KMS-11 (cell line): ENCODE measurements around the gene EML6.

ENCODE experiments used
- H2AFZ ChIP-seq: fragments of 200-600 bp; sonication (generic); 2 replicates; pipeline ENCODE4 v1.6.1; 2016; ENCODE audit warnings: antibody characterized with exemption, mixed run types, low read depth
- H3K27ac ChIP-seq: fragments of 200-600 bp; sonication (generic); 2 replicates; pipeline ENCODE4 v1.6.1; 2016; ENCODE audit warnings: mild to moderate bottlenecking, mixed run types
- H3K27me3 ChIP-seq: fragments of 200-600 bp; sonication (generic); 2 replicates; pipeline ENCODE4 v1.6.1; 2017; ENCODE audit warnings: mild to moderate bottlenecking, low read depth, mixed run types, moderate library complexity; ENCODE audit not compliant: insufficient read depth
- H3K36me3 ChIP-seq: fragments of 200-600 bp; sonication (generic); 2 replicates; pipeline ENCODE4 v1.6.1; 2017; ENCODE audit warnings: mild to moderate bottlenecking, mixed run types; ENCODE audit not compliant: insufficient read depth
- H3K4me1 ChIP-seq: fragments of 200-600 bp; sonication (generic); 2 replicates; pipeline ENCODE4 v1.6.1; 2016; ENCODE audit warnings: mild to moderate bottlenecking, low read depth, mixed run types; ENCODE audit not compliant: poor library complexity, severe bottlenecking
- H3K4me2 ChIP-seq: fragments of 200-600 bp; sonication (generic); 2 replicates; pipeline ENCODE4 v1.7.0; 2016; ENCODE audit warnings: mild to moderate bottlenecking, mixed run types
- H3K4me3 ChIP-seq: fragments of 200-600 bp; sonication (generic); IDR thresholded peaks from 2 replicates; pipeline ENCODE4 v1.6.1; 2017; ENCODE audit warnings: low read depth, low read length, mixed read lengths; ENCODE audit not compliant: insufficient read depth
- H3K79me2 ChIP-seq: fragments of 200-600 bp; sonication (generic); 2 replicates; pipeline ENCODE4 v1.6.1; 2016; ENCODE audit warnings: low read depth, mixed run types; ENCODE audit not compliant: insufficient read depth
- H3K9ac ChIP-seq: fragments of 200-600 bp; sonication (generic); 2 replicates; pipeline ENCODE4 v1.6.1; 2016; ENCODE audit warnings: mild to moderate bottlenecking, mixed run types
- H4K20me1 ChIP-seq: fragments of 200-600 bp; sonication (generic); 2 replicates; pipeline ENCODE4 v1.6.1; 2016; ENCODE audit warnings: mild to moderate bottlenecking, mixed run types; ENCODE audit not compliant: insufficient read depth
- TF ChIP-seq, protein P1 (sequence below): fragments of 200-600 bp; sonication (generic); conservative IDR thresholded peaks from 2 replicates; pipeline ENCODE4 v1.6.1; 2017; ENCODE audit warnings: low read depth, mild to moderate bottlenecking, antibody characterized with exemption, low read length, moderate library complexity, mixed read lengths

The EML6 gene

DNA sequence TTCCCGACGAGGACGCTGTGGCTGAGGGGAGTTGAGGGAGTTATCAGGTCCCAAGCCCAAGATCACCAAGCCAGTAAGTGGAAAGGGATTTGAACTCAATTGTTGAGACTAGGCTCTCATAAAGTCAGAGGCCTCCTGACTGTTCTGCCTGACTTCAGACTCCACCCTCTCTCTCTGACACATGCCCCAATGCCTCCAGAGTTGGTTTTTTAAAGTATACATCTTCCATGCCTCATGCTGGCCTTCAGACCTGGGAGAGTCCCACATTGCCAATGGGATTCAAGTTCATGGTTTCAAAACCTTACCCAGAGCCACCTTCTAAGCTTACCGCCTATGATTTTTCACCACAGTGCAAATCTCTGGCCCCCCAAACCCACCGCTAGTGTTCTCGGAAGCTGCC, 226.0 kb downstream of the EML6 start:
- TF ChIP-seq, protein P1, sequence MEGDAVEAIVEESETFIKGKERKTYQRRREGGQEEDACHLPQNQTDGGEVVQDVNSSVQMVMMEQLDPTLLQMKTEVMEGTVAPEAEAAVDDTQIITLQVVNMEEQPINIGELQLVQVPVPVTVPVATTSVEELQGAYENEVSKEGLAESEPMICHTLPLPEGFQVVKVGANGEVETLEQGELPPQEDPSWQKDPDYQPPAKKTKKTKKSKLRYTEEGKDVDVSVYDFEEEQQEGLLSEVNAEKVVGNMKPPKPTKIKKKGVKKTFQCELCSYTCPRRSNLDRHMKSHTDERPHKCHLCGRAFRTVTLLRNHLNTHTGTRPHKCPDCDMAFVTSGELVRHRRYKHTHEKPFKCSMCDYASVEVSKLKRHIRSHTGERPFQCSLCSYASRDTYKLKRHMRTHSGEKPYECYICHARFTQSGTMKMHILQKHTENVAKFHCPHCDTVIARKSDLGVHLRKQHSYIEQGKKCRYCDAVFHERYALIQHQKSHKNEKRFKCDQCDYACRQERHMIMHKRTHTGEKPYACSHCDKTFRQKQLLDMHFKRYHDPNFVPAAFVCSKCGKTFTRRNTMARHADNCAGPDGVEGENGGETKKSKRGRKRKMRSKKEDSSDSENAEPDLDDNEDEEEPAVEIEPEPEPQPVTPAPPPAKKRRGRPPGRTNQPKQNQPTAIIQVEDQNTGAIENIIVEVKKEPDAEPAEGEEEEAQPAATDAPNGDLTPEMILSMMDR, result no peak
- Histone ChIP-seq H3K4me1 (peaks cover 17% of the 10 kb centered on the region), H3K27ac (no peak overlapping the region), H3K4me3 (no peak overlapping the region), H3K79me2 (no peaks in the 10 kb centered on the region), H3K36me3 (no peaks in the 10 kb centered on the region), H4K20me1 (no peaks in the 10 kb centered on the region), H3K9ac (no peak overlapping the region), H2AFZ (no peak overlapping the region), H3K27me3 (no peaks in the 10 kb centered on the region), H3K4me2 (no peak overlapping the region)

DNA sequence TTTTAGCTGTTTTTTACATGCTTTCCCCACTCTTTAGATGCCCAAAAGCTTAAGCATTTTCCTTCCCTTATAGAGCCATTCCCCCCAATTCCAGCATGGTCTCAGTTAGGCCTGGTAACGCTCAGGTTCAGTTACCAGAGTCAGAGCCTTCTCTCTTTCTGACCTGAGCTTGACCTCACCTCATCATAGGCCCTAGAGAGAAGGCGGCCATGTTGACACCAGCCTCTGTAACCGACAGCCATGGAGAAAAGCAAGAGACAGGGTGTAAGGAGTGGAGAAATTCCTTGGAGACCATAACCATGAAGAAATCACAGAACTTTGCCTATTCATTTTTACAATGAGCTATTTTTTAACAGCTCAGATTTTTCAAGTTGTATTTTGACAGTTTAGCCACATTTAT, 227.3 kb downstream of the EML6 start:
- H4K20me1 ChIP-seq, result no peaks in the 10 kb centered on the region
- no peak overlapping the region for H3K4me2 ChIP-seq
- H3K27me3 ChIP-seq, result no peaks in the 10 kb centered on the region
- no peak overlapping the region for H2AFZ ChIP-seq
- H3K9ac ChIP-seq, result no peak overlapping the region
- no peak overlapping the region for H3K4me3 ChIP-seq
- H3K79me2 ChIP-seq, result no peaks in the 10 kb centered on the region
- H3K4me1 ChIP-seq, result peaks cover 9% of the 10 kb centered on the region
- TF ChIP-seq, protein P1, result no peak
- H3K27ac ChIP-seq, result no peak overlapping the region
- no peaks in the 10 kb centered on the region for H3K36me3 ChIP-seq

DNA sequence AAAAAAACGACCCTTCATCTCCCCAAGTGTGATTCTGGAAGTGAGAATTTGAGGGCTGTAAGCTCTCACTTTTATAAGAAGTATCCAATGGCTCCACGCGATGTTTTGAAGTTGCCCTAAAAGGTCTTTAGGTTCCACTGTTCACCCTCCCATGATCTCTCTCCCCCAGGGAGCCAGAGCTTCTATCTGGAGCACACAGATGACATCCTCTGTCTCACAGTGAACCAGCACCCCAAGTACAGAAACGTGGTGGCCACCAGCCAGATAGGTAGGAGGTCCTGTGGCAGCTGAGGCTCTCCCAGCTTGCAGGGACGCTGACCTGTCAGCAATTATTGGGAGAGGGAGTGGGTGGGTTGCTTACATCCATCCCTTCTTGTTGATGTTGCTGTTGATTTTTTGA, 229.0 kb downstream of the EML6 start:
- Histone ChIP-seq H3K27ac (no peak overlapping the region), H3K27me3 (no peaks in the 10 kb centered on the region), H3K9ac (no peak overlapping the region), H4K20me1 (no peaks in the 10 kb centered on the region), H3K4me2 (no peak overlapping the region), H3K36me3 (no peaks in the 10 kb centered on the region), H3K4me1 (no peaks in the 10 kb centered on the region), H3K79me2 (no peaks in the 10 kb centered on the region), H3K4me3 (no peak overlapping the region), H2AFZ (no peak overlapping the region)
- TF ChIP-seq, protein P1, result no peak

DNA sequence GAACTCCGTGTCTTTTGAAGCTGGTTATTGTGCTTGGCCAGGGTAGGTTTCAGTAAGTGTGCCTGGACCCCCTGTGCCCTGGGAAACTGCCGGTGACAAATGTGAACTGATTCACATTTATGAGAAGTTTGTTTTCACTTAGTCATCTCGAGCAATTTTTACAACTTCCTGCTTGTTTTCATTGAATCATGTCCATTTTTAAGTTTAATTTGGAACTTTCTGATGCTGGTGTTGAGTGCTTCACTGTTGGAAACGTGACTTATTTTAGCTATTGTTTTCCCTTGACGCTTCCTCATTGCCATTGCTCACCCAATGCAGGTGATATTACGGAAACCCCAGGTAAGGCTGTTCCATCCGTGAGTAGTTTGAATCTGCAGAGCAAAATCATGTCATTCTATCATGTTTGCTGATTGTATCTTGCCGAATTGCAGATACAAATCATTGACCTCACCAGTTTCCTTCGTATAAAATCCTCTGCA, 229.6 kb downstream of the EML6 start:
- no peaks in the 10 kb centered on the region for H3K27me3 ChIP-seq

More for the DNA sequence above, 229.6 kb downstream of the EML6 start:
- TF ChIP-seq, protein P1, result no peak
- no peak overlapping the region for H3K4me3 ChIP-seq
- no peaks in the 10 kb centered on the region for H3K79me2 ChIP-seq
- H2AFZ ChIP-seq, result no peak overlapping the region
- H3K4me1 ChIP-seq, result no peaks in the 10 kb centered on the region
- no peak overlapping the region for H3K27ac ChIP-seq
- H3K36me3 ChIP-seq, result no peaks in the 10 kb centered on the region
- H3K9ac ChIP-seq, result no peak overlapping the region
- no peak overlapping the region for H3K4me2 ChIP-seq
- H4K20me1 ChIP-seq, result no peaks in the 10 kb centered on the region
